ENCODE results near the gene LPP. TPM values are rescaled to one million over a fixed set of nuclear protein-coding genes. Genes with fewer than 3 reads are reported as not detected.

LPP gene
- total RNA-seq, 8 experiments from 2014 or later = 6.0 to 77.8 (median 15.4) TPM

DNA sequence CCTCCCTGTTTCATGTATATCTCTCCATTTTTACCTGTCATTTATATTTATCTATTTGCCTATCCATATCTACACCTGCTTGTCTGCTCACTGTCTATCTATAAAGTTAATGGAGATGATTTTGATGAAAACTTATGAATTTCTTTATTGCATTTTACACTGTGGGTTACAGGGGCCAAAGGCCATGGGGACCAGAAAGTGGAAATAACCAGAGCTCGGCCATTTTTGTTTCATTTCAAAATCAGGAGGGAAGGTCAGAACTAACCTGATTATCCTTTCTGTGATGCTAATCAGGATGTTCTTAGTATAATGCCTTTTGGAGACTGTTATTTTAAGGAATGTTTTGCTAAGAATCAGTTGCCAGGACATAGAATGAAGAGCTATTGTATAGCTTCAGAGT is 147.2 kb downstream of the LPP start:
- Histone ChIP-seq H3K4me1 (replicated peaks in 1 of 2) (peaks cover 7 to 18% of the 10 kb centered on the region in 2 donors), H3K27ac (no peak overlapping the region), H3K4me3 (no peak overlapping the region)
- WGBS, 10 experiments = 43 to 100% (median 89%) methylated on average over 1 of the region's 1 CpG; no CpG with 5 or more reads in 1 of the 10 experiments
- no peak for ATAC-seq (replicated peaks in 6 of 8)
- in situ Hi-C loops (cut with MboI; ENCODE audit: low pct_unique_long_range_greater_than_20kb in 2 of 9, low sequenced_read_pairs in 9 of 9, unreplicated experiment in 9 of 9) = no loop called here

DNA sequence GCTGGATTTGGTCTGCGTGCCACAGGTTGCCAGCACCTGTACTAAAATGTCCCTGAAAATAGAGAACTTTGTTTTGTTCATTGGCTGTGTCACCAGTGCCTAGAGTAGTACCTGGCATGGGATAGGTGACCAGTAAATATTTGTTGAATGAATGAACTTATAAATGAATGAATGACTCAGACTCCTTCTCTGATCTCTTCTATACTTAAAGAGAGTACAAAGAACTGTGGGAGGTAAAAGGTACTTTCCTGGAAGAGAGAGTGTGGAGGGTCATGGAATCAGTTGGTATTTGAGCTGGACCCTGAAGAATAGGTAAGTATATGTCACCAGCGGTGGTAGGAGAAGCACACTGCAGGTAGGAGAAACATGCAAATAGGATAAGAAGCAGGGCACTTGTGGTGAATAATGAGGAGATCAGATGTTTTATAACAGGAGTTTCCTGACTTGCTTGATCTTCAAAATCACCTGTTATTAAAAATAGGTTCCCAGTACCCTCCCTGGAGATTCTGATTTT is 149.4 kb downstream of the LPP start:
- WGBS, 10 experiments = 86 to 100% (median 100%) methylated on average over 1 to 2 of the region's 2 CpGs; no CpG with 5 or more reads in 2 of the 10 experiments
- H3K4me1 ChIP-seq (replicated peaks in 1 of 2) = peaks cover 7 to 18% of the 10 kb centered on the region in 2 donors
- ATAC-seq (replicated peaks in 6 of 8) = no peak

DNA sequence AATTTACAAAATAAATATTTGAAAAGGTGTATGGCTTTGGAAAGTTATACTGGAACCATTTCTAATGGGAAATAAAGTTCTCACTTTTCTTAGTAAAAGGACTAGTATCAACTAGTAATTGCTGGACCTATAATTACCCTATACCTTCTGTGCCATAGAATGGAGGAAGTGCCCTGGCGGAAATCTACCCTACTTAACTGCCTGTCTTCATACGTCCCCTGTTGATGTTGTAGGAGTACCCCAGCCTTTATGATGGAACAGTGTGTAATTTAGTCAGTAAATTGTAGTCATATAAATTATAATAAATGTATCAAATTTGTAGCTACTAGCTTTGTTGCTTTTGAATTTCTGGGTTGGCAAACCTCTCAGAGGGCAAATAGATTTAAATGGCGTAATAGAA is 149.9 kb downstream of the LPP start:
- ATAC-seq (replicated peaks in 6 of 8) = no peak
- Histone ChIP-seq H3K4me3 (no peak overlapping the region), H3K27ac (no peak overlapping the region), H3K4me1 (replicated peaks in 1 of 2) (peaks cover 7 to 13% of the 10 kb centered on the region in 2 donors)
- in situ Hi-C loops (cut with MboI; ENCODE audit: low pct_unique_long_range_greater_than_20kb in 2 of 9, low sequenced_read_pairs in 9 of 9, unreplicated experiment in 9 of 9) = no loop called here
- WGBS, 10 experiments = 93 to 100% (median 100%) methylated on average over 1 to 3 of the region's 3 CpGs; no CpG with 5 or more reads in 1 of the 10 experiments

More for the DNA sequence above, 149.4 kb downstream of the LPP start:
- no peak overlapping the region for H3K4me3 ChIP-seq
- no peak overlapping the region for H3K27ac ChIP-seq
- in situ Hi-C loops (cut with MboI; ENCODE audit: low pct_unique_long_range_greater_than_20kb in 2 of 9, low sequenced_read_pairs in 9 of 9, unreplicated experiment in 9 of 9) = no loop called here

DNA sequence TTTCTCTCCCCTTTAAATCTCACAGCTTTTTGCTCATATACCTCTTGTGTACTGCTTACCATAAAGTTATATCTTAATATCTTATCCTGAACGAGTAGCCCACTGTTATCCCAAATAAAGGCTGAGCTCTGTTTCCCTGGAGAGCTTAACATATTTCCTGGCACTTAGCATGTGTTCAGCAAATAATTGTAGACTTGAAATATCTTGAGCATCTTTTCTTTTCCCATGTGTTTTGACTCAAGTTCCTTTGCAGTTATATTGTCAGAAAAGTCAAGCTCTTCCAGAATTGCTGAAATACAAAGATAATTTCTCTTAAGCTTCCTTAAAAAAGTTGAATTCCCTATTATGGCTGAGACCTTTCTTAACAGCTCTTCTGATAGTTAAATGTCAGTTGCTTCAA is 150.5 kb downstream of the LPP start:
- ATAC-seq (replicated peaks in 6 of 8) = no peak
- Histone ChIP-seq H3K4me3 (no peak overlapping the region), H3K27ac (no peak overlapping the region), H3K4me1 (replicated peaks in 1 of 2) (peaks cover 7 to 10% of the 10 kb centered on the region in 2 donors)
- in situ Hi-C loops (cut with MboI; ENCODE audit: low pct_unique_long_range_greater_than_20kb in 2 of 9, low sequenced_read_pairs in 9 of 9, unreplicated experiment in 9 of 9) = no loop called here
- WGBS, 10 experiments = 0 to 100% (median 77%) methylated on average over 1 of the region's 1 CpG

DNA sequence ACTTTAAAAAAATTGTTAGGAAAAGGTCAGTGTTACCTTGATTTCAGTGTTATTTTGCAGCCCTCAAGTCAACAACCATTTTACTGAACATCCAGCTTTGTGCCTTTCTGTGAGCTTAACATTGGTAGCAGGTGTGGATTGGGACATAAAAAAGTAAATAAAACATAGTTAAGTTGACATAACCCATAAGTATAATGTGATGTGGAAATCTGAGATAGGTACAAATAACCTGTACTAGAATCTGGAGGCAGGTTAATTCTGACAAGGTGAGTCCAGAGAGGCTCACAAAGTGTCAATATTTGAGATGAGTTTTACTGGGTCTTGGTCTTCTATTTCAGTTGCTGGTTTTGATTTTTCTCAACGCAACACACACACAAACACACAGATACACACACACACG is 151.3 kb downstream of the LPP start:
- H3K4me1 ChIP-seq (replicated peaks in 1 of 2) = peaks cover 7 to 10% of the 10 kb centered on the region in 2 donors
- 75 to 100% (median 100%) methylated on average over 1 to 2 of the region's 2 CpGs; no CpG with 5 or more reads in 3 of the 10 experiments for WGBS, 10 experiments
- no peak overlapping the region for H3K27ac ChIP-seq
- no peak overlapping the region for H3K4me3 ChIP-seq
- in situ Hi-C loops (cut with MboI; ENCODE audit: low pct_unique_long_range_greater_than_20kb in 2 of 9, low sequenced_read_pairs in 9 of 9, unreplicated experiment in 9 of 9) = no loop called here
- no peak for ATAC-seq (replicated peaks in 6 of 8)

DNA sequence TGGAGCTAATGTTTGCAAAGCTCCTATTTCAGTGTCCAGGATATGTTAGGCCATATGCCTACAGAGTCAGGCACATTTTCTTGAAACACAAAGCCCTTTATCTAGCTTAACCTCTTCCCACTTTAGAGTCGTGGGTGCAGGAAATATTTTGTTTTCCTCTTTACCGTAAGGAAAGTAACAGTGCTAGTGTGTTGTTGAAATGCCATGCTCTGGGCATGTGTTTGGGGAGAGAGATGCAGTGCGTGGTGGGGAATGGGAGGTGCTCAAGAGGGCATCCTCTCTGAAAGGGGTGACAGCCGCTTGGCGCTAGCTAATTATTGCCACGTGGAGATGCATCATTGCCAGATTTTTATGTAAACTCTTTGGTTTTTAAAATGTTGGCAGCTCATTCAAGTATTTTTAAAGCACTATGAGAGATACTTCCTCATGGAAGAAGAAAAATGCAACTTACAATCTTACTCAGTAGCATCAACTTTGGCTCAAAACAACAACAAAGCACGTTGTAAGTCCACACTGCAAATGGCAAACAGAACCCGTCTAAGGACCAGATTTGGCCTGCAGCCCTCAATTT is 152.6 kb downstream of the LPP start:
- in situ Hi-C loops (cut with MboI; ENCODE audit: low pct_unique_long_range_greater_than_20kb in 2 of 9, low sequenced_read_pairs in 9 of 9, unreplicated experiment in 9 of 9) = no loop called here
- Histone ChIP-seq H3K27ac (no peak overlapping the region), H3K4me1 (replicated peaks in 1 of 2) (peaks cover 7 to 10% of the 10 kb centered on the region in 2 donors), H3K4me3 (no peak overlapping the region)
- peak in 1 of 8 experiments; percentile 22 for ATAC-seq (replicated peaks in 6 of 8)
- WGBS, 10 experiments = 49 to 100% (median 89%) methylated on average over 1 to 8 of the region's 8 CpGs; no CpG with 5 or more reads in 2 of the 10 experiments

DNA sequence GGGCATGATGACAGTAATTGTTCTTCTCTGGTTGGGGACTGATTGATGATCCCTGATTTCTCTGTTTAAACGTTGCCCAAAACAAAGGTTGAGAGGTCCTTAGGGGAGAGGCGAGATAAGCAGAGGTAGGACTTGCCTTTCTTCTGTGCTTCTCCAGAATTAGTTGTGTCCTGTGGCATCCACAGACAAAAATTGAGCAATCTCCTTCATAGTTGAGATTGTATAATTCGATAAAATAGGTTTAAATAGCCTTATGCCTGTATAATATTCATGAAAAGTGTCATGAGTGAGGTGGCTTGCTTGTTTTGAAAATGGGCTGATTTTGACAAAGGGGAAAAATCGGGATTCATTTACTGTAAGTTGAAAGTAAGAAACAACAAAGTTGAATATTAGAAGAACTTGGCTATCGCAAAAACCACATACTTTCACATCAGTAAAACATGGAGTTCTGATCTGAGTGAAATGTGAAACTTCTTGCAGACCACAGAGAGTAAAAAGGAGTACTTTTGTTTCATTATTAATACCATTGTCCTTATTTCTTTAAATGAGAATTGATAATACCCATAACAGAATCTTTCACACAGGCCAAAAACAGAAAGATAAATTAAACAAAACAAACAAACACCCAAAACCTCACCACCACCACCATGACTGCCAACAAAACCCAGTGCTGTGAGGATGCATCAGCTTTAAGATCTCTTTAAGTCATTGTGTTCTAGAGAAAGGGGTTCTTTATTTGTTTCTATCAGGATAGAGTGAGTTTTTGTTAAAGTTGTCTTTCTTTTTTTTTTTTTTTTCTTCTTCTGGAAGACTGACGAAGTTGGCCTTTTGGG is 155.7 kb downstream of the LPP start:
- ATAC-seq (replicated peaks in 6 of 8) = no peak
- WGBS, 10 experiments = 68 to 98% (median 83%) methylated on average over 4 to 6 of the region's 6 CpGs

DNA sequence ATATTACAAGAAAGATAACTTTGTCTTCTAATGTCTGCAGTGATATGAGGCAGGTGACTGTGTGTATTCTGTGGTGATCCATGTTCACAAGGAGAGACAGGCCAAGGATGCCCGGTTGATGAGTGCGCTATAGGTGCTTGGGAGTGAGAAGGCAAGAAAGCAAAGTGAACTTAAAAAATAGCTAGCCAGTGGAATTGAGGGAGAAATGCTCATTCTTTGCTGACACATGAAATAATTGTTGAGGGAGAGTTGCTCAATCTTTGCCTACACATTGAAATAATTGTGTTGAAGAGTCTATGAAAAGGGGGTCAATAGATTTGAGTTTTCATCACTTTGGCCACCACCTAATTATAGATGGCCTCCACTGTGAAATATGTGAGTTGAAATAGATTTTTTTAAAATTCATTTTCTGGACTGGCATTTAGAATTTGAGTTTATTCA is 156.3 kb downstream of the LPP start:
- in situ Hi-C loops (cut with MboI; ENCODE audit: low pct_unique_long_range_greater_than_20kb in 2 of 9, low sequenced_read_pairs in 9 of 9, unreplicated experiment in 9 of 9) = no loop called here
- ATAC-seq (replicated peaks in 6 of 8) = no peak
- whole genome bisulfite sequencing, 10 experiments = 63 to 100% (median 93%) methylated on average over 2 of the region's 2 CpGs; no CpG with 5 or more reads in 3 of the 10 experiments
- H3K4me3 ChIP-seq = no peak overlapping the region
- H3K4me1 ChIP-seq (replicated peaks in 1 of 2) = no peaks in the 10 kb centered on the region
- H3K27ac ChIP-seq = no peak overlapping the region

More for the DNA sequence above, 155.7 kb downstream of the LPP start:
- H3K4me3 ChIP-seq = no peak overlapping the region
- H3K4me1 ChIP-seq (replicated peaks in 1 of 2) = no peaks in the 10 kb centered on the region
- in situ Hi-C loops (cut with MboI; ENCODE audit: low pct_unique_long_range_greater_than_20kb in 2 of 9, low sequenced_read_pairs in 9 of 9, unreplicated experiment in 9 of 9) = no loop called here
- no peak overlapping the region for H3K27ac ChIP-seq

DNA sequence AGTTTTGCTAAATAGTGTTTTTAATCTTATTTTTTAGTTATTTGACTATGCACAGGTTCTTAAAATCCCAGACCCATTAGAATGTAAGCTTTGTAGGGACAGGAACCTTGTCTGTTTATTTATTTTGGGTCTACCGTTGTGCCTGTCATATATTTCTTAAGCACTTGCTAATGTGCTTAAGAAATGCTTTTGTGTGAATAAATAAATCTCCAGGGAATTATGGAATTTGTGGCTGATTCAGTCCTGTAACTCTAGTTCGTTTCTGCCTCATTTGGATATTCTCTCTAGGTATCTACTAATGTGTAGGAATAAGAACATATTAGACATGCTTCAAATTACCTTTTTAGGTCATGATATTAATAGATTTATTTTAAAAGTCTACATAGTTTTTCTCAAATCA is 161.6 kb downstream of the LPP start:
- Histone ChIP-seq H3K27ac (no peak overlapping the region), H3K4me1 (replicated peaks in 1 of 2) (no peaks in the 10 kb centered on the region), H3K4me3 (no peak overlapping the region)
- in situ Hi-C loops (cut with MboI; ENCODE audit: low pct_unique_long_range_greater_than_20kb in 2 of 9, low sequenced_read_pairs in 9 of 9, unreplicated experiment in 9 of 9) = no loop called here
- ATAC-seq (replicated peaks in 6 of 8) = no peak
- 22 to 100% (median 73%) methylated on average over 1 to 2 of the region's 2 CpGs for WGBS, 10 experiments

DNA sequence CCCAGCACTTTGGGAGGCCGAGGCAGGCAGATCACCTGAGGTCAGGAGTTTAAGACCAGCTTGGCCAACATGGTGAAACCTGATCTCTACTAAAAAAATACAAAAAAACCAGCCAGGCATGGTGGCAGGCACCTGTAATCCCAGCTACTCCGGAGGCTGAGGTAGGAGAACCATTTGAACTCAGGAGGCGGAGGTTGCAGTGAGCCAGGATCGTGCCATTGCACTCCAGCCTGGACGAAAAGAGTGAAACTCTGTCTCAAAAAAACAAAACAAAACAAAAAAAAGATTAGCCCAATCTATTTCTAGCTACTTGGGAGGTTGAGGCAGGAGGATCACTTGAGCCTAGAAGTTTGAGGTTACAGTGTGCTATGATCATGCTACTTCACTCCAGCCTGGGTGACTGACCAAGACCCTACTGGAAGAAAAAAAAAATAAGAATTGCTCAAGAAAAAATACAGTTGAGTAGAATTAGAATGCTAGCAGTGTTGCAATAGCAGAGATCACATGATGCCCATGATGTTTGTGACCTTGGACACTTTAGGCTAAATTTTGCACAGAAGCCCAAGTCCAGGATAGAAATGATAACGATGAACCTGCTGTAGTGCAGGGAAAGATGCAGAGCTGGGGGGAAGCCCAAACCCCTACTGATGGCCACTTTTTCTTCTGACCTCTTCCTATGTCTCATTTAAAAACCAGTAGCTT is 162.2 kb downstream of the LPP start:
- ATAC-seq (replicated peaks in 6 of 8) = peak in 2 of 8 experiments; percentile 42 to 75
- WGBS, 10 experiments = 85 to 100% (median 99%) methylated on average over 1 to 6 of the region's 6 CpGs
- no peaks in the 10 kb centered on the region for H3K4me1 ChIP-seq (replicated peaks in 1 of 2)
- no peak overlapping the region for H3K4me3 ChIP-seq
- in situ Hi-C loops (cut with MboI; ENCODE audit: low pct_unique_long_range_greater_than_20kb in 2 of 9, low sequenced_read_pairs in 9 of 9, unreplicated experiment in 9 of 9) = no loop called here
- no peak overlapping the region for H3K27ac ChIP-seq

DNA sequence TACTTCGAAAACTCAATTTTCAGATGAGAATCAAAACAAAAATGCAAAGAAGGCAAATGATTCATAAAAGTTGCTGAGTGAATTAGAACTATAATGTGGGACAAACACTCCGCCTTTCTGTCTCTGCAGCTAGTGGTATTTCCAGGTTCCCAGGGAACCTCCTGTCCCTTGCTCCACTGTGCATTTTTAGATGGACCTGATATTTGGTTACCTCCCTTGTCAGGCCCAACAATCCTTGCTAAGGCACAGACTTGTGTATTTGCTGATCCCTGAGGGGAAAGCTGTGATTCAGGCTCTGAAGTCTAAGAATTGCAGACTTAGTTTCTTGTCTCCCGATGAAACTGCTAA is 162.7 kb downstream of the LPP start:
- no peaks in the 10 kb centered on the region for H3K4me1 ChIP-seq (replicated peaks in 1 of 2)
- in situ Hi-C loops (cut with MboI; ENCODE audit: low pct_unique_long_range_greater_than_20kb in 2 of 9, low sequenced_read_pairs in 9 of 9, unreplicated experiment in 9 of 9) = no loop called here
- peak in 2 of 8 experiments; percentile 81 to 95 for ATAC-seq (replicated peaks in 6 of 8)
- no peak overlapping the region for H3K27ac ChIP-seq
- H3K4me3 ChIP-seq = no peak overlapping the region
- 33 to 100% (median 84%) methylated on average over 1 to 3 of the region's 3 CpGs; no CpG with 5 or more reads in 2 of the 10 experiments for WGBS, 10 experiments

DNA sequence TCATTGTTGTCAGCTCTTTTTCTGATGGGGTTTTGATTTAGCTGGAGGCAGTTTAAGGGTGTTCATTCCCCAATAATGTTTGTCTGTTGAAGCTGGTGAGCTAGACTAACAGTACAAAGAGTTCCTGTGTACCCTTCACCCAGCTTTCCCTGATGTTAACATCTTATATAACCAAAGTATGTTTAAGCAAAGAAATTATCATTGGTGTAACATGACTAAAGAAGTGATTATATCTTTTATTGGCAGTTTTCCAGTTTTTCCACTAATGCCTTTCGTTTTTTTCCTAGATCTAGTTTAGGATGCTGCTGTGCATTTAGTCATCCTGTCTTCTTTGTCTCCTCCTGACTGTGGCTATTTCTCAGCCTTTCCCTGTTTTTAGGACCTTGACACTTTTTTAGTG is 165.6 kb downstream of the LPP start:
- ATAC-seq (replicated peaks in 6 of 8) = no peak
- 0 to 100% (median 58%) methylated on average over 1 of the region's 1 CpG; no CpG with 5 or more reads in 2 of the 10 experiments for WGBS, 10 experiments
- H3K4me3 ChIP-seq = no peak overlapping the region
- H3K4me1 ChIP-seq (replicated peaks in 1 of 2) = no peaks in the 10 kb centered on the region
- no peak overlapping the region for H3K27ac ChIP-seq
- in situ Hi-C loops (cut with MboI; ENCODE audit: low pct_unique_long_range_greater_than_20kb in 2 of 9, low sequenced_read_pairs in 9 of 9, unreplicated experiment in 9 of 9) = no loop called here

DNA sequence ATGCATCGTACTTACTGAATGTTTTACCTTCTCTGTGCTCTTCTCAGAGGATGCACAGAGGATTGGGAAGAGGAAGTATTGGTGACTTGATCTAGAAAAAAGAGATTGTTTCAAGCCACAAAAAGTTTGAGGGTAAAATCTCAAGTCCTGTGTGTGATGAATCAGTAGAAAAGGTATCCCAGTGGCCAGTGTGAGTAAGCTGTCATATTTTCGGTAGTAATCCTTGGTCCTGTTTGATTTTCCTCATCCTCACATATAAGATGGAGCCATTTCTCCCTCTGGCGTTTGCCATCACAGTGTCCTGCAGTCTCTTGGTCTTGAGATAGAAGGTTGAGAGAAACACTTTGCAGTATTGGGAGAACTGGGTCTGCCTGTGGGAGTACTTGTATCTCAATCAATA is 166.8 kb downstream of the LPP start:
- 0 to 100% (median 100%) methylated on average over 1 to 3 of the region's 3 CpGs; no CpG with 5 or more reads in 1 of the 10 experiments for WGBS, 10 experiments
- Histone ChIP-seq H3K27ac (no peak overlapping the region), H3K4me1 (replicated peaks in 1 of 2) (no peaks in the 10 kb centered on the region), H3K4me3 (no peak overlapping the region)
- in situ Hi-C loops (cut with MboI; ENCODE audit: low pct_unique_long_range_greater_than_20kb in 2 of 9, low sequenced_read_pairs in 9 of 9, unreplicated experiment in 9 of 9) = no loop called here
- no peak for ATAC-seq (replicated peaks in 6 of 8)
